ENCODE results near the gene TIAM1.

DNA sequence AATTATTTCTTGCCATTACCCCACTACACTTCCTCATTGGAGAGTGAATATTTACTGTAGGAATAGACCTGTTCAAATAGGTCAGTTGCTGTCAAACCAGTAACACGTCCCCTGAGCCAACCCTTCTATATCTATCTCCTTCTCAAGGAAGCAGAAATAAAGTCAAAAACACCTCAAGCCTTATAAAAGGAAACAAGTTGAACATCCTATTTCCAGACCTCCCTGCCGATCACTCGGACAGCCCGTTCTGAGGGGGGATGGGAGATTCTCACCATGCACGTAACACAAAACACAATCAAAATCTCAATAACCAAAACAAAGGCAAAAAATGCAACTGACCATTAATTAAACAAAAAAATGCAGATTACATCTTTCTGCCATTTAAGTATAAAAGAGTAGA is 184.3 kb downstream of the TIAM1 start:
- TF ChIP-seq, protein P1, sequence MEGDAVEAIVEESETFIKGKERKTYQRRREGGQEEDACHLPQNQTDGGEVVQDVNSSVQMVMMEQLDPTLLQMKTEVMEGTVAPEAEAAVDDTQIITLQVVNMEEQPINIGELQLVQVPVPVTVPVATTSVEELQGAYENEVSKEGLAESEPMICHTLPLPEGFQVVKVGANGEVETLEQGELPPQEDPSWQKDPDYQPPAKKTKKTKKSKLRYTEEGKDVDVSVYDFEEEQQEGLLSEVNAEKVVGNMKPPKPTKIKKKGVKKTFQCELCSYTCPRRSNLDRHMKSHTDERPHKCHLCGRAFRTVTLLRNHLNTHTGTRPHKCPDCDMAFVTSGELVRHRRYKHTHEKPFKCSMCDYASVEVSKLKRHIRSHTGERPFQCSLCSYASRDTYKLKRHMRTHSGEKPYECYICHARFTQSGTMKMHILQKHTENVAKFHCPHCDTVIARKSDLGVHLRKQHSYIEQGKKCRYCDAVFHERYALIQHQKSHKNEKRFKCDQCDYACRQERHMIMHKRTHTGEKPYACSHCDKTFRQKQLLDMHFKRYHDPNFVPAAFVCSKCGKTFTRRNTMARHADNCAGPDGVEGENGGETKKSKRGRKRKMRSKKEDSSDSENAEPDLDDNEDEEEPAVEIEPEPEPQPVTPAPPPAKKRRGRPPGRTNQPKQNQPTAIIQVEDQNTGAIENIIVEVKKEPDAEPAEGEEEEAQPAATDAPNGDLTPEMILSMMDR (IDR thresholded peaks at IDR 0.05; ENCODE audit: borderline replicate concordance, extremely low read depth, low read length, poor library complexity, severe bottlenecking) = no peak
- TF ChIP-seq EZH2 (IDR thresholded peaks at IDR 0.05; ENCODE audit: borderline replicate concordance, low read depth, low read length, severe bottlenecking) = no peak

Measured in DND-41 (cell line).